Uterus (tissue), 2 donors: ENCODE data around the gene SLC52A3.

Experiments used
- CTCF ChIP-seq, 4 experiments: fragments of 200-600 bp in 2 of 4; fragments of 450-650 bp in 2 of 4; sonication (generic) in 2 of 4; IDR thresholded peaks; one replicate each; pipeline ENCODE4 v1.5.1; 2016 to 2019; ENCODE audit warnings: antibody characterized with exemption in 4 of 4, mild to moderate bottlenecking in 2 of 4, moderate library complexity in 1 of 4
- POLR2A ChIP-seq, 2 donors: fragments of 450-650 bp; IDR thresholded peaks; one replicate each; pipeline ENCODE4 v1.6.1; 2016; ENCODE audit warnings: antibody characterized with exemption in 2 of 2, mild to moderate bottlenecking in 1 of 2, moderate library complexity in 1 of 2

- TF ChIP-seq CTCF (IDR thresholded peaks at IDR 0.05) = no peak
- no peak for TF ChIP-seq POLR2A (IDR thresholded peaks at IDR 0.05)
These were observed 45.3 kb downstream of the SLC52A3 start for GRCh38 chr20:722822-723644.
